NCI-H187 (cell line): ENCODE data around the gene SEC23B.

Experiments
- DNase-seq, 2 experiments: peaks; one replicate each; lab custom pipeline; 2025; lab: John Stamatoyannopoulos, UW

Gene SEC23B

GRCh38 chr20:18587665-18588573, 80.2 kb downstream of the SEC23B start, which contains the start of gene DTD1:
TSS of gene DTD1 (plus strand) at chr20:18588054. CDS start at chr20:18588073, 19 bp downstream.
- peak; percentile 52 to 67 for DNase-seq

- DNase-seq, result peak in 1 of 2 experiments; percentile 0
Observed at GRCh38 chr20:18588574-18588933, 80.8 kb downstream of the SEC23B start.

- no peak for DNase-seq
Observed at GRCh38 chr20:18589941-18590674, 82.4 kb downstream of the SEC23B start.

- DNase-seq, result no peak
Observed at GRCh38 chr20:18596270-18596669, 88.5 kb downstream of the SEC23B start.

GRCh38 chr20:18609741-18610140, 102.0 kb downstream of the SEC23B start:
- DNase-seq, result no peak
